Stomach (tissue), 4 donors: ENCODE measurements around the gene SP110.

ENCODE experiments used
- EP300 ChIP-seq: sonication (generic); formaldehyde crosslinking; IDR thresholded peaks from one replicate; pipeline ENCODE4 v1.6.1; 2017; ENCODE audit warnings: antibody characterized with exemption
- POLR2A ChIP-seq, 4 donors: fragments of 450-650 bp; IDR thresholded peaks; one replicate each; pipeline ENCODE4 v1.6.1; 2016; ENCODE audit warnings: antibody characterized with exemption in 4 of 4, control low read depth in 2 of 4, mild to moderate bottlenecking in 1 of 4, moderate library complexity in 1 of 4
- POLR2AphosphoS5 ChIP-seq, 3 donors: sonication (generic); formaldehyde crosslinking; IDR thresholded peaks; one replicate each; pipeline ENCODE4 v1.6.1; 2016; ENCODE audit warnings: antibody characterized with exemption in 3 of 3
- TF ChIP-seq, protein P1 (sequence below), 7 experiments: fragments of 450-650 bp in 4 of 7; fragments of 200-600 bp in 3 of 7; sonication (generic) in 3 of 7; IDR thresholded peaks; one replicate each; pipeline ENCODE4 v1.5.1; 2016 to 2019; ENCODE audit warnings: antibody characterized with exemption in 7 of 7, control low read depth in 2 of 7, mild to moderate bottlenecking in 1 of 7

DNA sequence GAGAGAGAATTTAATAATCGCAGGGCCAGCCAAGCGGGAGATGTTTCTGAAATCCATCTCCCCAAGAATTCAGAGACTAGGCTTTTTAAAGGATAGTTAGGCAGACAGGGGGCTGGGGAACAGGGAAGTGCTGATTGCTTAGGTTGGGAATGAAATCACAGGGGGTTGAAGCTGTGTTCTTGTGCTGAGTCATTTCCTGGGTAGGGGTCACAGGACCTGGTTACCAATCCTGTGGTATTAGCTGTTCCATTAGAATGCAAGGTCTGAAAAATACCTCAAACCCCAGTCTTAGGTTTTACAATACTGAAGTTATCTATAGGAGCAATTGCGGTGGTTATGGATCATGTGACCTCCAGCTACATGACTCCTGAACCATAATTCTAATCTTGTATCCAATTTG is 10.3 kb upstream of the SP110 start:
- TF ChIP-seq, protein P1, sequence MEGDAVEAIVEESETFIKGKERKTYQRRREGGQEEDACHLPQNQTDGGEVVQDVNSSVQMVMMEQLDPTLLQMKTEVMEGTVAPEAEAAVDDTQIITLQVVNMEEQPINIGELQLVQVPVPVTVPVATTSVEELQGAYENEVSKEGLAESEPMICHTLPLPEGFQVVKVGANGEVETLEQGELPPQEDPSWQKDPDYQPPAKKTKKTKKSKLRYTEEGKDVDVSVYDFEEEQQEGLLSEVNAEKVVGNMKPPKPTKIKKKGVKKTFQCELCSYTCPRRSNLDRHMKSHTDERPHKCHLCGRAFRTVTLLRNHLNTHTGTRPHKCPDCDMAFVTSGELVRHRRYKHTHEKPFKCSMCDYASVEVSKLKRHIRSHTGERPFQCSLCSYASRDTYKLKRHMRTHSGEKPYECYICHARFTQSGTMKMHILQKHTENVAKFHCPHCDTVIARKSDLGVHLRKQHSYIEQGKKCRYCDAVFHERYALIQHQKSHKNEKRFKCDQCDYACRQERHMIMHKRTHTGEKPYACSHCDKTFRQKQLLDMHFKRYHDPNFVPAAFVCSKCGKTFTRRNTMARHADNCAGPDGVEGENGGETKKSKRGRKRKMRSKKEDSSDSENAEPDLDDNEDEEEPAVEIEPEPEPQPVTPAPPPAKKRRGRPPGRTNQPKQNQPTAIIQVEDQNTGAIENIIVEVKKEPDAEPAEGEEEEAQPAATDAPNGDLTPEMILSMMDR (IDR thresholded peaks at IDR 0.05) = no peak
- TF ChIP-seq POLR2AphosphoS5 (IDR thresholded peaks at IDR 0.05) (no peak), EP300 (no peak), POLR2A (IDR thresholded peaks at IDR 0.05) (no peak)
